CD14-positive monocyte (primary cell): ENCODE results near the gene HSP90AA1. TPM values are rescaled to one million over a fixed set of nuclear protein-coding genes. Genes with fewer than 3 reads are reported as not detected.

Source experiments
- DNase-seq, 3 donors: peaks; one replicate each; pipeline ENCODE4 v3.0.0-alpha.2; 2011 to 2022
- H2AFZ ChIP-seq: 2 replicates; pipeline ENCODE4 v1.6.0; 2012; ENCODE audit warnings: mild to moderate bottlenecking, low read depth, low read length, inconsistent platforms; ENCODE audit not compliant: insufficient read depth, poor library complexity, severe bottlenecking
- H3K27ac ChIP-seq, 2 donors: 1 replicate in 1 of 2; 2 replicates in 1 of 2; pipeline ENCODE4 v1.5.1; 2012 to 2013; ENCODE audit warnings: low read length in 2 of 2, control low read depth in 1 of 2, inconsistent platforms in 1 of 2, low read depth in 1 of 2, mild to moderate bottlenecking in 1 of 2
- H3K27me3 ChIP-seq, 2 donors: one replicate each; pipeline versions ENCODE4 v1.6.0 to v1.6.1; 2011 to 2013; ENCODE audit warnings: low read length in 2 of 2; ENCODE audit not compliant: control insufficient read depth in 2 of 2, insufficient read depth in 2 of 2
- H3K36me3 ChIP-seq, 2 donors: replicated peaks in 1 of 2; 1 replicate in 1 of 2; 2 replicates in 1 of 2; pipeline versions ENCODE4 v1.5.1 to v1.6.1; 2012 to 2013; ENCODE audit warnings: low read length in 2 of 2, control low read depth in 1 of 2, inconsistent platforms in 1 of 2, mild to moderate bottlenecking in 1 of 2; ENCODE audit not compliant: insufficient read depth in 2 of 2, control insufficient read depth in 1 of 2
- H3K4me1 ChIP-seq, 2 donors: 1 replicate in 1 of 2; 2 replicates in 1 of 2; pipeline versions ENCODE4 v1.5.1 to v1.6.1; 2012 to 2013; ENCODE audit warnings: low read length in 2 of 2, control low read depth in 1 of 2, inconsistent platforms in 1 of 2, mild to moderate bottlenecking in 1 of 2, moderate library complexity in 1 of 2; ENCODE audit not compliant: insufficient read depth in 2 of 2, control insufficient read depth in 1 of 2
- H3K4me2 ChIP-seq: replicated peaks from 2 replicates; pipeline ENCODE3; 2012; ENCODE audit warnings: low read length, moderate library complexity, mild to moderate bottlenecking; ENCODE audit not compliant: poor library complexity, severe bottlenecking; ENCODE audit errors: extremely low read depth
- H3K4me3 ChIP-seq, 3 experiments: fragments of 200-600 bp in 1 of 3; sonication (generic) in 1 of 3; replicated peaks in 1 of 3; 1 replicate in 2 of 3; 2 replicates in 1 of 3; pipeline ENCODE4 v1.5.1; 2011 to 2013; ENCODE audit warnings: low read length in 3 of 3, mild to moderate bottlenecking in 3 of 3, control low read depth in 2 of 3, low read depth in 2 of 3, inconsistent platforms in 1 of 3, moderate library complexity in 1 of 3
- H3K79me2 ChIP-seq: 2 replicates; pipeline ENCODE4 v1.6.0; 2012; ENCODE audit warnings: mild to moderate bottlenecking, control low read depth, inconsistent platforms, low read length, moderate library complexity; ENCODE audit not compliant: insufficient read depth
- H3K9ac ChIP-seq: 2 replicates; pipeline ENCODE4 v1.6.0; 2017; ENCODE audit warnings: low read length, mild to moderate bottlenecking; ENCODE audit not compliant: insufficient read depth, poor library complexity, severe bottlenecking
- H3K9me3 ChIP-seq, 2 donors: replicated peaks in 1 of 2; 1 replicate in 1 of 2; 2 replicates in 1 of 2; pipeline versions ENCODE4 v1.5.1 to v1.6.1; 2012 to 2013; ENCODE audit warnings: low read length in 2 of 2, control low read depth in 1 of 2; ENCODE audit not compliant: control insufficient read depth in 1 of 2, insufficient read depth in 1 of 2
- H4K20me1 ChIP-seq: 2 replicates; pipeline ENCODE4 v1.6.0; 2012; ENCODE audit warnings: mild to moderate bottlenecking, low read length, control low read depth, moderate library complexity; ENCODE audit not compliant: insufficient read depth
- H3K27ac Mint-ChIP-seq, 7 donors: one replicate each; pipeline ENCODE4 v1.8.0; 2020; ENCODE audit warnings: mild to moderate bottlenecking in 7 of 7, mixed read lengths in 7 of 7, moderate library complexity in 6 of 7, inconsistent platforms in 2 of 7
- H3K27me3 Mint-ChIP-seq, 3 donors: one replicate each; pipeline ENCODE4 v1.8.0; 2021 to 2022; ENCODE audit warnings: low read depth in 3 of 3, mild to moderate bottlenecking in 3 of 3, mixed read lengths in 3 of 3, moderate library complexity in 3 of 3, inconsistent platforms in 1 of 3
- H3K36me3 Mint-ChIP-seq, 2 donors: one replicate each; pipeline ENCODE4 v1.8.0; 2020; ENCODE audit warnings: mixed read lengths in 2 of 2, inconsistent platforms in 1 of 2, mild to moderate bottlenecking in 1 of 2
- H3K4me1 Mint-ChIP-seq: one replicate; pipeline ENCODE4 v1.8.0; 2020; ENCODE audit warnings: mild to moderate bottlenecking, mixed read lengths
- H3K4me3 Mint-ChIP-seq, 2 donors: one replicate each; pipeline ENCODE4 v1.8.0; 2020; ENCODE audit warnings: mild to moderate bottlenecking in 2 of 2, mixed read lengths in 2 of 2, moderate library complexity in 1 of 2
- H3K9me3 Mint-ChIP-seq, 7 donors: one replicate each; pipeline ENCODE4 v1.8.0; 2020 to 2022; ENCODE audit warnings: mixed read lengths in 7 of 7, mild to moderate bottlenecking in 6 of 7, moderate library complexity in 6 of 7, inconsistent platforms in 2 of 7
- WGBS: methylation state at CpG from one replicate; pipeline ENCODE4 v1.1.5; 2013; ENCODE audit warnings: missing lambda C conversion rate; ENCODE audit not compliant: insufficient coverage; 5-methylcytosine and 5-hydroxymethylcytosine counted together
- intact Hi-C, 2 donors: fragments of 100-400 bp; cut with micrococcal nuclease; formaldehyde crosslinking; loops; one replicate each; pipeline versions ENCODE4 v1.15.0 to v1.15.1; 2023
- polyA plus RNA-seq, 3 donors: library from polyadenylated mRNA; depleted of rRNA in 1 of 3; unstranded in 2 of 3; stranded (reverse) in 1 of 3; fragments of 300-500 nt in 2 of 3; fragments of >200 nt in 1 of 3; fragmentation: Illumina TruSeq in 2 of 3; gene quantifications; 1 replicate in 2 of 3; 2 replicates in 1 of 3; pipeline ENCODE4 v1.2.3, GENCODE V29; 2012 to 2021
- TF ChIP-seq, protein P1 (sequence below): fragments of 200-600 bp; IDR thresholded peaks from one replicate; pipeline ENCODE4 v1.8.0; 2022; ENCODE audit warnings: antibody characterized with exemption, mild to moderate bottlenecking

Gene HSP90AA1
- polyA plus RNA-seq, 3 donors: 149 to 211 (median 180) TPM

- no peak overlapping the region for H3K9ac ChIP-seq
- H3K4me3 Mint-ChIP-seq: no peak overlapping the region
- 98% methylated on average over 25 of the region's 25 CpGs for WGBS
- no peaks in the 10 kb centered on the region for H3K9me3 Mint-ChIP-seq
- H3K27ac ChIP-seq: no peak overlapping the region
- peaks cover 64 to 89% of the 10 kb centered on the region in 2 donors for H3K36me3 ChIP-seq
- no peaks in the 10 kb centered on the region for H3K27me3 ChIP-seq
- TF ChIP-seq, protein P1, sequence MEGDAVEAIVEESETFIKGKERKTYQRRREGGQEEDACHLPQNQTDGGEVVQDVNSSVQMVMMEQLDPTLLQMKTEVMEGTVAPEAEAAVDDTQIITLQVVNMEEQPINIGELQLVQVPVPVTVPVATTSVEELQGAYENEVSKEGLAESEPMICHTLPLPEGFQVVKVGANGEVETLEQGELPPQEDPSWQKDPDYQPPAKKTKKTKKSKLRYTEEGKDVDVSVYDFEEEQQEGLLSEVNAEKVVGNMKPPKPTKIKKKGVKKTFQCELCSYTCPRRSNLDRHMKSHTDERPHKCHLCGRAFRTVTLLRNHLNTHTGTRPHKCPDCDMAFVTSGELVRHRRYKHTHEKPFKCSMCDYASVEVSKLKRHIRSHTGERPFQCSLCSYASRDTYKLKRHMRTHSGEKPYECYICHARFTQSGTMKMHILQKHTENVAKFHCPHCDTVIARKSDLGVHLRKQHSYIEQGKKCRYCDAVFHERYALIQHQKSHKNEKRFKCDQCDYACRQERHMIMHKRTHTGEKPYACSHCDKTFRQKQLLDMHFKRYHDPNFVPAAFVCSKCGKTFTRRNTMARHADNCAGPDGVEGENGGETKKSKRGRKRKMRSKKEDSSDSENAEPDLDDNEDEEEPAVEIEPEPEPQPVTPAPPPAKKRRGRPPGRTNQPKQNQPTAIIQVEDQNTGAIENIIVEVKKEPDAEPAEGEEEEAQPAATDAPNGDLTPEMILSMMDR: no peak
- no peaks in the 10 kb centered on the region for H3K4me1 ChIP-seq
- H3K36me3 Mint-ChIP-seq: peaks cover 60 to 95% of the 10 kb centered on the region in 2 donors
- intact Hi-C loops: loop anchor here in 1 of 2 donors (10.0 kb wide), 1 partner anchor 45 kb away; no protein-coding TSS in a partner anchor
- H4K20me1 ChIP-seq: peaks cover 4% of the 10 kb centered on the region
- H2AFZ ChIP-seq: no peak overlapping the region
- no peaks in the 10 kb centered on the region for H3K9me3 ChIP-seq
- peak overlapping the region in 2 of 7 donors; percentile 3 to 50 for H3K27ac Mint-ChIP-seq
- no peaks in the 10 kb centered on the region for H3K4me1 Mint-ChIP-seq
- no peak overlapping the region for H3K4me2 ChIP-seq
- H3K79me2 ChIP-seq: no peaks in the 10 kb centered on the region
- H3K27me3 Mint-ChIP-seq: peaks cover 0 to 3% (median 0%) of the 10 kb centered on the region in 3 donors
- DNase-seq: no peak
- H3K4me3 ChIP-seq: no peak overlapping the region
These were observed 37.4 kb downstream of the HSP90AA1 start for GRCh38 chr14:102049258-102050025.

- intact Hi-C loops: loop anchor here in 1 of 2 donors (10.0 kb wide), 1 partner anchor 47 kb away; no protein-coding TSS in a partner anchor
- Mint-ChIP-seq H3K36me3 (peaks cover 75 to 99% of the 10 kb centered on the region in 2 donors), H3K27ac (no peak overlapping the region), H3K27me3 (peaks cover 0 to 1% (median 0%) of the 10 kb centered on the region in 3 donors), H3K4me3 (no peak overlapping the region), H3K9me3 (no peaks in the 10 kb centered on the region), H3K4me1 (no peaks in the 10 kb centered on the region)
- H3K27me3 ChIP-seq: no peaks in the 10 kb centered on the region
- no peak overlapping the region for H3K4me2 ChIP-seq
- no peaks in the 10 kb centered on the region for H3K9me3 ChIP-seq
- TF ChIP-seq, protein P1: no peak
- H2AFZ ChIP-seq: no peak overlapping the region
- no peaks in the 10 kb centered on the region for H3K4me1 ChIP-seq
- H3K27ac ChIP-seq: no peak overlapping the region
- 98% methylated on average over 30 of the region's 33 CpGs for WGBS
- no peak overlapping the region for H3K4me3 ChIP-seq
- H3K79me2 ChIP-seq: no peaks in the 10 kb centered on the region
- H3K36me3 ChIP-seq: peaks cover 79 to 98% of the 10 kb centered on the region in 2 donors
- peaks cover 4% of the 10 kb centered on the region for H4K20me1 ChIP-seq
- H3K9ac ChIP-seq: no peak overlapping the region
- no peak for DNase-seq
These were observed 38.9 kb downstream of the HSP90AA1 start for GRCh38 chr14:102047808-102048540.
